Activated CD8-positive, alpha-beta memory T cell treated with anti-CD3 and anti-CD28 coated beads for 36 hours (primary cell): ENCODE measurements around the gene UTS2B. TPM values are rescaled to one million over a fixed set of nuclear protein-coding genes. Genes with fewer than 3 reads are reported as not detected.

Source experiments
- CTCF ChIA-PET: fragments of 350-600 bp; sonication (Branson Sonifier 250); formaldehyde crosslinking; loops from one replicate; lab custom pipeline; 2021; ENCODE audit warnings: antibody characterized with exemption; lab: Charles Lee
- POLR2A ChIA-PET: fragments of 350-600 bp; sonication (Branson Sonifier 250); formaldehyde crosslinking; loops from one replicate; lab custom pipeline; 2021; ENCODE audit warnings: antibody characterized with exemption; lab: Charles Lee
- total RNA-seq, 2 experiments: library from RNA; stranded (reverse); gene quantifications; one replicate each; pipeline ENCODE4 v1.2.3, GENCODE V29; 2021

Gene UTS2B
- total RNA-seq, 2 experiments from 2014 or later: not detected

GRCh38 chr3:191355406-191355805 is 25.1 kb upstream of the UTS2B start:
- ChIA-PET CTCF (no interaction called here), POLR2A (no interaction called here)

GRCh38 chr3:191353022-191353777 is 22.9 kb upstream of the UTS2B start:
- ChIA-PET POLR2A (no interaction called here), CTCF (no interaction called here)

- ChIA-PET POLR2A (no interaction called here), CTCF (no interaction called here)
Measured at GRCh38 chr3:191352014-191352413, 21.7 kb upstream of the UTS2B start.

- ChIA-PET CTCF (no interaction called here), POLR2A (no interaction called here)
Measured at GRCh38 chr3:191350396-191351090, 20.2 kb upstream of the UTS2B start.

GRCh38 chr3:191348098-191348497 is 17.8 kb upstream of the UTS2B start:
- ChIA-PET CTCF (no interaction called here), POLR2A (no interaction called here)

GRCh38 chr3:191347228-191347627 is 16.9 kb upstream of the UTS2B start:
- CTCF ChIA-PET: no interaction called here
- POLR2A ChIA-PET: no interaction called here

GRCh38 chr3:191345334-191345733 is 15.0 kb upstream of the UTS2B start:
- ChIA-PET POLR2A (no interaction called here), CTCF (interaction anchor here (1.2 kb wide), 1 partner anchor 34 kb away, joined by 3 read pairs; no protein-coding TSS in a partner anchor)

GRCh38 chr3:191343913-191344312 is 13.6 kb upstream of the UTS2B start:
- ChIA-PET CTCF (no interaction called here), POLR2A (no interaction called here)

GRCh38 chr3:191343115-191343514 is 12.8 kb upstream of the UTS2B start:
- CTCF ChIA-PET: no interaction called here
- POLR2A ChIA-PET: no interaction called here

- CTCF ChIA-PET: no interaction called here
Measured at GRCh38 chr3:191342411-191342810, 12.1 kb upstream of the UTS2B start.

GRCh38 chr3:191342006-191342405 is 11.7 kb upstream of the UTS2B start:
- CTCF ChIA-PET: no interaction called here
- POLR2A ChIA-PET: no interaction called here

More at GRCh38 chr3:191342411-191342810, 12.1 kb upstream of the UTS2B start:
- POLR2A ChIA-PET: no interaction called here

- POLR2A ChIA-PET: no interaction called here
Measured at GRCh38 chr3:191340966-191341365, 10.6 kb upstream of the UTS2B start.

GRCh38 chr3:191340351-191340750 is 10.0 kb upstream of the UTS2B start:
- ChIA-PET CTCF (no interaction called here), POLR2A (no interaction called here)

More at GRCh38 chr3:191340966-191341365, 10.6 kb upstream of the UTS2B start:
- CTCF ChIA-PET: no interaction called here

GRCh38 chr3:191339316-191339917 is 9.1 kb upstream of the UTS2B start:
- ChIA-PET POLR2A (no interaction called here), CTCF (no interaction called here)

- CTCF ChIA-PET: no interaction called here
- POLR2A ChIA-PET: no interaction called here
Measured at GRCh38 chr3:191338177-191338488, 7.8 kb upstream of the UTS2B start.

GRCh38 chr3:191336833-191337232 is 6.5 kb upstream of the UTS2B start:
- CTCF ChIA-PET: no interaction called here
- POLR2A ChIA-PET: no interaction called here

GRCh38 chr3:191334346-191334893 is 4.1 kb upstream of the UTS2B start:
- ChIA-PET CTCF (no interaction called here), POLR2A (no interaction called here)

GRCh38 chr3:191333298-191333880 is 3.1 kb upstream of the UTS2B start:
- CTCF ChIA-PET: no interaction called here
- POLR2A ChIA-PET: no interaction called here

GRCh38 chr3:191331388-191331787 is 1.1 kb upstream of the UTS2B start:
- ChIA-PET CTCF (no interaction called here), POLR2A (no interaction called here)

GRCh38 chr3:191330530-191331048 is 263 bp upstream of the UTS2B start:
- CTCF ChIA-PET: interaction anchor here (0.6 kb wide), 1 partner anchor 73 kb away, joined by 3 read pairs; no protein-coding TSS in a partner anchor
- POLR2A ChIA-PET: no interaction called here
